HT-29 (cell line): ENCODE data around the gene PDPR. TPM values are rescaled to one million over a fixed set of nuclear protein-coding genes. Genes with fewer than 3 reads are reported as not detected.
"Not testable (repeated sequence)": the region's sequence is repeated elsewhere in the genome, so short reads cannot be mapped to it uniquely, and the experiment has no call there.

Experiments used
- DNase-seq: peaks from one replicate; pipeline ENCODE4 v3.0.0-alpha.2; 2015; ENCODE audit warnings: low spot score
- total RNA-seq: library from RNA; depleted of rRNA; stranded (reverse); fragments of >200 nt; shearing (Covaris generic); gene quantifications from 2 replicates; pipeline ENCODE4 v1.2.3, GENCODE V29; 2014

The PDPR gene
- total RNA-seq, 1 experiment from 2014 or later: 13.7 TPM

- DNase-seq: not testable (repeated sequence)
Measured at GRCh38 chr16:70127706-70128105, 13.6 kb downstream of the PDPR start.

- not testable (repeated sequence) for DNase-seq
Measured at GRCh38 chr16:70128844-70129243, 14.7 kb downstream of the PDPR start.

GRCh38 chr16:70135796-70136195 lies 21.7 kb downstream of the PDPR start:
- not testable (repeated sequence) for DNase-seq

- DNase-seq: not testable (repeated sequence)
Measured at GRCh38 chr16:70136595-70136994, 22.5 kb downstream of the PDPR start.

- DNase-seq: not testable (repeated sequence)
Measured at GRCh38 chr16:70142739-70143138, 28.6 kb downstream of the PDPR start.

- DNase-seq: not testable (repeated sequence)
Measured at GRCh38 chr16:70143231-70143895, 29.2 kb downstream of the PDPR start.

- not testable (repeated sequence) for DNase-seq
Measured at GRCh38 chr16:70147853-70148252, 33.7 kb downstream of the PDPR start.

- DNase-seq: not testable (repeated sequence)
Measured at GRCh38 chr16:70148453-70148852, 34.3 kb downstream of the PDPR start.

GRCh38 chr16:70149296-70149695 lies 35.2 kb downstream of the PDPR start:
- not testable (repeated sequence) for DNase-seq

GRCh38 chr16:70151391-70151790 lies 37.3 kb downstream of the PDPR start:
- peak; percentile 25 for DNase-seq

- DNase-seq: no peak
Measured at GRCh38 chr16:70151941-70152509, 37.9 kb downstream of the PDPR start.

- no peak for DNase-seq
Measured at GRCh38 chr16:70152578-70153302, 38.6 kb downstream of the PDPR start.

GRCh38 chr16:70154736-70155135 lies 40.6 kb downstream of the PDPR start:
- DNase-seq: not testable (repeated sequence)

- DNase-seq: no peak
Measured at GRCh38 chr16:70156207-70156978, 42.3 kb downstream of the PDPR start.

- no peak for DNase-seq
Measured at GRCh38 chr16:70157105-70157476, 43.0 kb downstream of the PDPR start.

GRCh38 chr16:70157477-70158260 lies 43.5 kb downstream of the PDPR start:
- no peak for DNase-seq

- DNase-seq: no peak
Measured at GRCh38 chr16:70158261-70158939, 44.3 kb downstream of the PDPR start.

- DNase-seq: no peak
Measured at GRCh38 chr16:70159355-70160348, 45.5 kb downstream of the PDPR start.

GRCh38 chr16:70160388-70160787 lies 46.3 kb downstream of the PDPR start:
- DNase-seq: no peak
